Esophagus muscularis mucosa (tissue), 4 donors: Measurements from ENCODE around the gene BCKDHB.

Source experiments
- EP300 ChIP-seq: sonication (generic); formaldehyde crosslinking; IDR thresholded peaks from one replicate; pipeline ENCODE4 v1.6.1; 2017; ENCODE audit warnings: antibody characterized with exemption
- POLR2A ChIP-seq: fragments of 450-650 bp; IDR thresholded peaks from one replicate; pipeline ENCODE4 v1.6.1; 2017; ENCODE audit warnings: antibody characterized with exemption, moderate library complexity, mild to moderate bottlenecking, low read depth
- POLR2AphosphoS5 ChIP-seq, 2 donors: sonication (generic); formaldehyde crosslinking; IDR thresholded peaks; one replicate each; pipeline ENCODE4 v1.6.1; 2017; ENCODE audit warnings: antibody characterized with exemption in 2 of 2
- TF ChIP-seq, protein P1 (sequence below), 3 experiments: fragments of 200-600 bp in 2 of 3; fragments of 450-650 bp in 1 of 3; sonication (generic) in 2 of 3; IDR thresholded peaks; one replicate each; pipeline ENCODE4 v1.5.1; 2017 to 2019; ENCODE audit warnings: antibody characterized with exemption in 3 of 3, mild to moderate bottlenecking in 2 of 3, moderate library complexity in 1 of 3

DNA sequence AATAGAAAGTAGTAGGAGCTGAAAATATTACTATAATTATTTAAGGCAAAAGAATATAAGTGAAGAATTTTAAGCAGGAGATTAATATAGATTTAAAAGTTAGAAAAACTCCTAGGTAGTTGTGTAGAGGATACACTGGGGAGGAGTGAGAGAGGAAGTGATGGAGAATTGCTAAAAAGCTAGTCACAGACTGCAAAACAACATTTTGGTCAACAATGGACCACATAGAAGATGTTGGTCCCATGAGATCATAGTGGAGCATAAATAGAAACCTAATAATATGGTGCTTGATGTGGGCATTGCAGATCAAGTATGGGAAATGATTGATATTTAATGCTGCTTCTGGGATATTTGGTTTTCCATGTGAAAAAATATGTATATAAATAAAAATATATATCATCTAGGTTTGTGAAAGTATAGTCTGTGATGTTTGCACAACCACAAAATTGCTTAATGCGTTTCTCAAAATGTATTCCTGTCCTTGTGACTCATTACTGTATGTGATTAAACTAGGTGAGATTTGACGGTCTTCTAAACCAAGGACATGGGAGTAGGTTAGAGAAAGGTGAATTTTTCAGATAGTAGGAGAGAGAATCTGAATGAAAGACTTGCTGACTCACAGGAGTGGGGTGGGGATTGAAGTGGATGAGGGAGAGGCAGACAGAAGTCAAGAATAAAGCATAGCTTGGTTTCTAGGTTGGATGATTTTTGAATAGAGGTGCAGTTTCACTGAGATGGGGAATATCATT lies 174.0 kb downstream of the BCKDHB start:
- TF ChIP-seq, protein P1, sequence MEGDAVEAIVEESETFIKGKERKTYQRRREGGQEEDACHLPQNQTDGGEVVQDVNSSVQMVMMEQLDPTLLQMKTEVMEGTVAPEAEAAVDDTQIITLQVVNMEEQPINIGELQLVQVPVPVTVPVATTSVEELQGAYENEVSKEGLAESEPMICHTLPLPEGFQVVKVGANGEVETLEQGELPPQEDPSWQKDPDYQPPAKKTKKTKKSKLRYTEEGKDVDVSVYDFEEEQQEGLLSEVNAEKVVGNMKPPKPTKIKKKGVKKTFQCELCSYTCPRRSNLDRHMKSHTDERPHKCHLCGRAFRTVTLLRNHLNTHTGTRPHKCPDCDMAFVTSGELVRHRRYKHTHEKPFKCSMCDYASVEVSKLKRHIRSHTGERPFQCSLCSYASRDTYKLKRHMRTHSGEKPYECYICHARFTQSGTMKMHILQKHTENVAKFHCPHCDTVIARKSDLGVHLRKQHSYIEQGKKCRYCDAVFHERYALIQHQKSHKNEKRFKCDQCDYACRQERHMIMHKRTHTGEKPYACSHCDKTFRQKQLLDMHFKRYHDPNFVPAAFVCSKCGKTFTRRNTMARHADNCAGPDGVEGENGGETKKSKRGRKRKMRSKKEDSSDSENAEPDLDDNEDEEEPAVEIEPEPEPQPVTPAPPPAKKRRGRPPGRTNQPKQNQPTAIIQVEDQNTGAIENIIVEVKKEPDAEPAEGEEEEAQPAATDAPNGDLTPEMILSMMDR (IDR thresholded peaks at IDR 0.05) = no peak
- no peak for TF ChIP-seq POLR2AphosphoS5 (IDR thresholded peaks at IDR 0.05)
- no peak for TF ChIP-seq POLR2A
- TF ChIP-seq EP300 = no peak
